ENCODE data around the gene KCNC3. TPM values are rescaled to one million over a fixed set of nuclear protein-coding genes. Genes with fewer than 3 reads are reported as not detected.
"Not testable (repeated sequence)": the region's sequence is repeated elsewhere in the genome, so short reads cannot be mapped to it uniquely, and the experiment has no call there.

KCNC3 gene
- total RNA-seq, 1 donor from 2014 or later = not detected

DNA sequence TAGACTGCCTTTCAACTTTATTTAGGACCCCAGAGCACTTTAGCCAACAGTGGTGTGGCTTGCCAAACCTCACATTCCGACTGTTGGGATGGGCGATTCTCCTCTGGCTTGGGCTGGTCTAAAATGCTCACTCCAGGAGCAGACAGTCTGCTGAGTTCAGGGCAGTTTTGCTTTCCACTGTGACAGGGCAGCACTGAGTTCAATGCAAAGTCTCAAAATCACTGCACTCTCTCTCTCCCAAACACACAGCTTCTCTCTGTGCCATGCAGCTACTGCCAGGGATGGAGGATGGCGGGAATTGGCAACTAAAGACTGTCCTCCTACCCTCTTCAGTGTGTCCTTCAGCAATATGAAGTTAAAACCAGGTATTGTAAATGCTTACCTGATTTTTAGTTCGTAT lies 23.1 kb upstream of the KCNC3 start:
- Mint-ChIP-seq H3K27me3 (ENCODE audit: unreplicated experiment) (peaks cover 7% of the 10 kb centered on the region), H3K4me1 (ENCODE audit: unreplicated experiment) (no peaks in the 10 kb centered on the region), H3K27ac (ENCODE audit: unreplicated experiment) (no peak overlapping the region), H3K36me3 (ENCODE audit: low read depth, unreplicated experiment) (peaks cover 2% of the 10 kb centered on the region), H3K9me3 (ENCODE audit: unreplicated experiment) (peaks cover 19% of the 10 kb centered on the region), H3K4me3 (ENCODE audit: unreplicated experiment) (no peak overlapping the region)
- TF ChIP-seq, protein P1, sequence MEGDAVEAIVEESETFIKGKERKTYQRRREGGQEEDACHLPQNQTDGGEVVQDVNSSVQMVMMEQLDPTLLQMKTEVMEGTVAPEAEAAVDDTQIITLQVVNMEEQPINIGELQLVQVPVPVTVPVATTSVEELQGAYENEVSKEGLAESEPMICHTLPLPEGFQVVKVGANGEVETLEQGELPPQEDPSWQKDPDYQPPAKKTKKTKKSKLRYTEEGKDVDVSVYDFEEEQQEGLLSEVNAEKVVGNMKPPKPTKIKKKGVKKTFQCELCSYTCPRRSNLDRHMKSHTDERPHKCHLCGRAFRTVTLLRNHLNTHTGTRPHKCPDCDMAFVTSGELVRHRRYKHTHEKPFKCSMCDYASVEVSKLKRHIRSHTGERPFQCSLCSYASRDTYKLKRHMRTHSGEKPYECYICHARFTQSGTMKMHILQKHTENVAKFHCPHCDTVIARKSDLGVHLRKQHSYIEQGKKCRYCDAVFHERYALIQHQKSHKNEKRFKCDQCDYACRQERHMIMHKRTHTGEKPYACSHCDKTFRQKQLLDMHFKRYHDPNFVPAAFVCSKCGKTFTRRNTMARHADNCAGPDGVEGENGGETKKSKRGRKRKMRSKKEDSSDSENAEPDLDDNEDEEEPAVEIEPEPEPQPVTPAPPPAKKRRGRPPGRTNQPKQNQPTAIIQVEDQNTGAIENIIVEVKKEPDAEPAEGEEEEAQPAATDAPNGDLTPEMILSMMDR (IDR thresholded peaks at IDR 0.05; ENCODE audit: unreplicated experiment) = no peak
- no peak for DNase-seq (ENCODE audit: low spot score)

DNA sequence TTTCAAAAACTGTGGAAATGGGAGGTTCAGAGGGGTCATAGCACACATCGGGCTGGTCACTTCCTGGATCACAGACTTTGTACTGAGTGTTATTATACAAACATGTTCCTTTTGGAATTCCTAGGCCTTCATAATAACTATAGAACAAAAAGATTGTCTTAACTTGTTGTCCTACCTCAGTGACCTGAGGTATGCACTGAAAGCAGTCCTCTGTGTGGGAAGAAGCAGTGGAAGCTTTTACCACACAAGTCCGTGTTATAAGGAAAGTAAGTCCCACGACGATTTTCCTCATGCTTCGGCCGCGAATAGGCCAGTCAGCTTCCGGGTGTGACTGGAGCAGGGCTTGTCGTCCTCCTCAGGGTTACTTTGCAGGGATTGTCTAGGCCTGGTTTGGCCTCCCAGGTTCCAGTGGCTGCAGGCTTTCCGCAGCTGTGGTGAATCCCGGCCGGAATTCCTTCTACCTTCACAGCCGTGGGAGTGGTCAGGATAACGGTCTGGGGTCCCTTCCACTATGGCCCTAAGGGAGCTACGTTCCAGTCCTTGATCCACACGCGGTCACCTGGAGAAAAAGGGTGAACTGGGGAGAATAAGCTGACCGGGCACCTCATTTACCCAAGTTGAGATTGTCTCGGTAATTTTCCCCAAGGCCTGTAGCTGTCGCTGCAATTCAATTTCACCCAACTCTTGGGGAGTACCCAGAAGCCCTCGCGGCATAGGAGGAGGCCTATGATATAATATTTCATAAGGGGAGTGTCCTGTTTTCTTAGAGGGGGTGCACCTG lies 20.3 kb upstream of the KCNC3 start:
- Mint-ChIP-seq H3K4me1 (ENCODE audit: unreplicated experiment) (no peaks in the 10 kb centered on the region), H3K27me3 (ENCODE audit: unreplicated experiment) (peaks cover 5% of the 10 kb centered on the region), H3K27ac (ENCODE audit: unreplicated experiment) (no peak overlapping the region), H3K36me3 (ENCODE audit: low read depth, unreplicated experiment) (peaks cover 6% of the 10 kb centered on the region), H3K9me3 (ENCODE audit: unreplicated experiment) (peaks cover 34% of the 10 kb centered on the region), H3K4me3 (ENCODE audit: unreplicated experiment) (no peak overlapping the region)
- TF ChIP-seq, protein P1 (IDR thresholded peaks at IDR 0.05; ENCODE audit: unreplicated experiment) = no peak
- DNase-seq (ENCODE audit: low spot score) = no peak

DNA sequence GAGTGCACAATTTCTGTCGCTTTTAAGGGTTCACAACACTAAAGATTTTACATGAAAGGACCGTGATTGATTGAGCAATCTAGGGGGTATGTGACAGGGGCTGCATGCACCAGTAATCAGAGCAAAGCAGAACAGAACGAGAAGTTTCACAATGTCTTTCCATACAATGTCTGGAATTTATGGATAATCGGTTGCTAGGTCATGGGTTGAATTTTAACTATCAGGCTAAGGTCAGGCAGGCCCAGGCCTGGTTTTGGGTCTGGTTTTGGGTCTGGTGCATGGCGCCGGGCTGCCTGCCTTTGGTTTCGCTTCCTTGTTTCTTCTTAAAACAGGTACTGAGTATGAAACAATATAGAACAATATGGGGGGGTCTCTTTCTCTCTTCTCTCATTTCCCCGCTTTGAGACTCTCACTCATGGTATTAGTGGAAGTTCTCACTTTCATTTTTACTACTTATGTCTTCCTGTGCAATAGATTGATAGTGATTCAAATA lies 18.0 kb upstream of the KCNC3 start:
- Mint-ChIP-seq H3K9me3 (ENCODE audit: unreplicated experiment) (peaks cover 33% of the 10 kb centered on the region), H3K27me3 (ENCODE audit: unreplicated experiment) (peaks cover 10% of the 10 kb centered on the region)
- not testable (repeated sequence) for DNase-seq (ENCODE audit: low spot score); H3K4me3 Mint-ChIP-seq (ENCODE audit: unreplicated experiment); H3K4me1 Mint-ChIP-seq (ENCODE audit: unreplicated experiment); H3K27ac Mint-ChIP-seq (ENCODE audit: unreplicated experiment); H3K36me3 Mint-ChIP-seq (ENCODE audit: low read depth, unreplicated experiment)

DNA sequence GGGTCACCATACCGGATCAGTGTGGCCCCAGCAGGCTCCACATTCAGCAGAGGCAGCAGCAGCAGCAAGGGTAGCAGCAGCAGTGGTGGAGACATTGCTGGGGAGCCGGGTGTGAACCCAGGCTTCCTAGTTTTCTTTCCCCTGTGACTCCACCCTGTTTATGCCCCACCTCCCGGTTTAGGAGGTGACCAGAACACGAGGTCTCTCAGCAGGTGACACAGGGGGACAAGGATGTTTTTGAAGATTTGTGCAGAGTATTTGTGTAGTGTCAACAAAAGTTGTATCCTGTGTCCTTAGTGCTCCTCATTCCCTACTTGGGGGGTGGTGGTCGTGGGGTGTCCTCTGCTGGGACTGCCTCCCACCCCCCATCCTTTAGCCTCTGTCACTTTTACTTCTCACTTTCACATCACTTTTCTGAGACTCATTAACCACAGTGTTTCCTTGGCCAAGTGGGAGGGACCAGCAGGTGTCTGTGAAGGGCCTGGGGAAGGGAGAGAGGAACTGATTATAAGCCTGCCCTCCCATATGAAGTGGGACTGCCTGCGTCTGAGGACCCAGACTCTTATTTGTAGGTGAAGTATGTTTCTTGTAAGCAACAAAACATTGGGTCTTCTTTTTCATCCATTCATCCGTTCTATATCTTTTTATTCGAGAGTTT lies 15.6 kb upstream of the KCNC3 start:
- no peak for DNase-seq (ENCODE audit: low spot score)
- Mint-ChIP-seq H3K27ac (ENCODE audit: unreplicated experiment) (no peak overlapping the region), H3K9me3 (ENCODE audit: unreplicated experiment) (peaks cover 32% of the 10 kb centered on the region), H3K4me1 (ENCODE audit: unreplicated experiment) (no peaks in the 10 kb centered on the region), H3K27me3 (ENCODE audit: unreplicated experiment) (peaks cover 8% of the 10 kb centered on the region), H3K4me3 (ENCODE audit: unreplicated experiment) (no peak overlapping the region), H3K36me3 (ENCODE audit: low read depth, unreplicated experiment) (peaks cover 9% of the 10 kb centered on the region)
- TF ChIP-seq, protein P1 (IDR thresholded peaks at IDR 0.05; ENCODE audit: unreplicated experiment) = no peak

DNA sequence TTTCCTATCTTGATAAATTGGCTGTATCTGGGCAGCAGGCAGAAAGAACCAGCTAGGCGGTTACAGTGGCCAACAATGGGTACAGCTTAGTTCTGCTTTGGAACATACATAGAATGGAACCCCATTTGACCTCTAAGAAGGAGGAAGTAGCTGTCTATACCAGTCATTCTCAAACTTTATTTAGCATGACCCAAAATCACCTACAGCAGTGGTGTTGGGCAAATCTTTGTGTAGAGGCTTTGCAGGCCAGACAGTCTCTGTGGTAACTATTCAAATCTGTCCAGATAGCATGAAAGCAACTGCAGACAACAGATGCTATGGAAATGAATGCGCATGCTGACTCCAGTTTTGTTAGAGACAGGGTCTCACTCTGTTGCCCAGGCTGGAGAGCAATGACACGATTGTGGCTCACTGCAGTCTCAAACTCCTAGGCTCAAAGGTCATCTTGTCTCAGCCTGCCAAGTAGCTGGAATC lies 12.0 kb upstream of the KCNC3 start:
- Mint-ChIP-seq H3K4me1 (ENCODE audit: unreplicated experiment) (no peaks in the 10 kb centered on the region), H3K9me3 (ENCODE audit: unreplicated experiment) (peaks cover 21% of the 10 kb centered on the region), H3K27ac (ENCODE audit: unreplicated experiment) (no peak overlapping the region), H3K36me3 (ENCODE audit: low read depth, unreplicated experiment) (peaks cover 3% of the 10 kb centered on the region), H3K4me3 (ENCODE audit: unreplicated experiment) (no peak overlapping the region), H3K27me3 (ENCODE audit: unreplicated experiment) (peaks cover 5% of the 10 kb centered on the region)
- DNase-seq (ENCODE audit: low spot score) = no peak
- TF ChIP-seq, protein P1 (IDR thresholded peaks at IDR 0.05; ENCODE audit: unreplicated experiment) = no peak

Measured in endothelial cell (in vitro differentiated cells).